Adrenal gland (tissue), 12 donors: ENCODE measurements around the gene SLC12A6. TPM values are rescaled to one million over a fixed set of nuclear protein-coding genes. Genes with fewer than 3 reads are reported as not detected.

Experiments
- DNase-seq, 7 donors: peaks; one replicate each; pipeline ENCODE4 v3.0.0-alpha.2; 2019 to 2020
- H3K27ac ChIP-seq, 5 donors: fragments of 200-600 bp; sonication (generic) in 4 of 5; 1 replicate in 3 of 5; 2 replicates in 2 of 5; pipeline versions ENCODE4 v1.5.1 to v1.8.0; 2016 to 2020; ENCODE audit warnings: mild to moderate bottlenecking in 1 of 5
- H3K27me3 ChIP-seq: fragments of 200-600 bp; 2 replicates; pipeline ENCODE4 v1.8.0; 2021
- H3K36me3 ChIP-seq, 2 donors: fragments of 200-600 bp; replicated peaks in 1 of 2; 1 replicate in 1 of 2; 2 replicates in 1 of 2; pipeline versions ENCODE4 v1.5.1 to v1.8.0; 2018 to 2022
- H3K4me1 ChIP-seq, 2 donors: fragments of 200-600 bp; replicated peaks in 1 of 2; 1 replicate in 1 of 2; 2 replicates in 1 of 2; pipeline versions ENCODE4 v1.5.1 to v1.8.0; 2018 to 2021
- H3K4me3 ChIP-seq, 4 donors: fragments of 200-600 bp; sonication (generic) in 3 of 4; one replicate each; pipeline ENCODE4 v1.5.1; 2016 to 2018
- H3K9me3 ChIP-seq, 3 donors: fragments of 200-600 bp; sonication (generic) in 1 of 3; replicated peaks in 1 of 3; 1 replicate in 2 of 3; 2 replicates in 1 of 3; pipeline versions ENCODE4 v1.5.1 to v1.8.0; 2016 to 2021
- CTCF ChIP-seq, 6 experiments: fragments of 450-650 bp in 4 of 6; fragments of 200-600 bp in 2 of 6; sonication (generic) in 1 of 6; IDR thresholded peaks; 1 replicate in 5 of 6; 2 replicates in 1 of 6; pipeline versions ENCODE4 v1.5.1 to v1.8.0; 2016 to 2021; ENCODE audit warnings: antibody characterized with exemption in 6 of 6, mild to moderate bottlenecking in 2 of 6, moderate library complexity in 1 of 6
- POLR2A ChIP-seq, 2 donors: fragments of 450-650 bp; IDR thresholded peaks; one replicate each; pipeline ENCODE4 v1.6.1; 2017; ENCODE audit warnings: antibody characterized with exemption in 2 of 2, mild to moderate bottlenecking in 2 of 2, moderate library complexity in 1 of 2
- WGBS, 4 donors: extraction: QIAGEN DNeasy Blood & Tissue Kit in 2 of 4; methylation state at CpG; one replicate each; pipeline versions ENCODE4 v1.1.5 to v1.1.7; 2013 to 2017; 5-methylcytosine and 5-hydroxymethylcytosine counted together
- intact Hi-C, 2 donors: fragments of 100-400 bp; cut with DNase I; formaldehyde crosslinking; loops; one replicate each; pipeline versions ENCODE4 v1.14.1 to v1.15.0; 2022 to 2023
- polyA plus RNA-seq, 3 donors: library from polyadenylated mRNA; stranded (reverse); fragments of 200-250 nt in 2 of 3; fragments of 350-450 nt in 1 of 3; fragmentation: Illumina TruSeq in 1 of 3; extraction: RNeasy Lipid Tissue Mini Kit (QIAGEN cat#74804) in 1 of 3; gene quantifications; one replicate each; pipeline ENCODE4 v1.2.3, GENCODE V29; 2013 to 2014
- total RNA-seq, 9 donors: library from RNA; depleted of rRNA in 4 of 9; stranded (reverse); fragments of >200 nt in 4 of 9; fragments of 120-200 nt in 1 of 9; fragmentation: NEBNext Ultra II Directional in 1 of 9; extraction: Animal tissue kit (Norgen Biotek cat#: 25700) in 1 of 9; gene quantifications; one replicate each; pipeline versions ENCODE4 v1.1.0 to v1.2.4, GENCODE V29; 2013 to 2023
- donor health status: healthy with polysubstance abuse.
- donor health status: Bipolar disorder and iron deficiency.
- donor health status: DM: yes; HTN: yes; CAD: no.
- donor health status: DM: no; HTN: no; CAD: no.
- donor health status: DM: no; HTN: no; CAD: no.
- donor health status: DM: yes; HTN: yes; CAD: no.

SLC12A6 gene
- total and polyA plus RNA-seq, 12 donors: 3.3 to 101 (median 17.3) TPM

GRCh38 chr15:34331809-34332208 lies 5.8 kb downstream of the SLC12A6 start:
- intact Hi-C loops: no loop called here
- H3K4me3 ChIP-seq: no peak overlapping the region
- 77 to 88% (median 81%) methylated on average over 2 of the region's 2 CpGs for WGBS, 4 donors

DNA sequence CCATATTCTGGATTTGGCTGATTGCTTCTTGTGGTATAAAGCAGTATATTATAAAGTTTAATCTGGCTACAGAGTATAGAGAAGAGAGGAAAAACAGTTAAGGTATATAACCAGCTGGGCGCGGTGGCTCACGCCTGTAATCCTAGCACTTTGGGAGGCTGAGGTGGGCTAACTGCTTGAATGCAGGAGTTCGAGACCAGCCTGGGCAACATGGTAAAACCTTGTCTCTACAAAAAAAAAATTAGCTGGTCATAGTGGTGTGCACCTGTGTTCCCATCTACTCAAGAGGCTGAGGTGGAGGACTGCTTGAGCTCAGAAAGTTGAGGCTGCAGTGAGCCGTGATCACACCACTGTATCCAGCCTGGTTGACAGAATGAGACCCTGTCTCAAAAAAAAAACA lies 7.3 kb downstream of the SLC12A6 start:
- TF ChIP-seq CTCF (IDR thresholded peaks at IDR 0.05): no peak
- TF ChIP-seq POLR2A (IDR thresholded peaks at IDR 0.05): no peak
- no peaks in the 10 kb centered on the region for H3K9me3 ChIP-seq
- no peaks in the 10 kb centered on the region for H3K36me3 ChIP-seq
- intact Hi-C loops: no loop called here
- H3K4me3 ChIP-seq: no peak overlapping the region
- H3K27me3 ChIP-seq: no peaks in the 10 kb centered on the region
- 95 to 97% (median 96%) methylated on average over 5 of the region's 5 CpGs for WGBS, 4 donors
- no peak for DNase-seq
- H3K4me1 ChIP-seq: no peaks in the 10 kb centered on the region
- H3K27ac ChIP-seq: no peak overlapping the region

More at GRCh38 chr15:34331809-34332208, 5.8 kb downstream of the SLC12A6 start:
- Histone ChIP-seq H3K4me1 (peaks cover 2 to 12% of the 10 kb centered on the region in 2 donors), H3K36me3 (no peaks in the 10 kb centered on the region), H3K27me3 (no peaks in the 10 kb centered on the region), H3K27ac (no peak overlapping the region), H3K9me3 (no peaks in the 10 kb centered on the region)
- DNase-seq: no peak
- no peak for TF ChIP-seq POLR2A (IDR thresholded peaks at IDR 0.05)
- TF ChIP-seq CTCF (IDR thresholded peaks at IDR 0.05): no peak

DNA sequence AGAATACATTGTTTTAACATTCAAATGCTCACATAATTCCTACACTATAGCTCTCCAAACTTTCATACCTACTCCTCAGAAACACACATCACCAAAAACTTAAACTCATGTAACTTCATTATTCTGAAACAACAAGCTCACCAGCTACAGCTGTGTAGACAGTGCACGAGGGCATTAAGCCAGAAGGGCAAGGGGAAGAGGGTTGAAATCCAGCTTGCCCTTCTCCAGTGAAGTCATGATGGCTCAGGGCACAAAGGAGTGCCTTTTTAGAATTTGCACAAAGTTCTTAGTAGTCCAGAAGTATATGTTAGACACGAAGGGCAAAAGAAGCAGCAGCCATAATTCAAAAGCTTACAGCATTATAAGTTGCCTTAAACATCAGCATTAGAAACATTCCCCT lies 8.6 kb downstream of the SLC12A6 start:
- Histone ChIP-seq H3K4me1 (no peaks in the 10 kb centered on the region), H3K4me3 (no peak overlapping the region), H3K27me3 (no peaks in the 10 kb centered on the region), H3K36me3 (no peaks in the 10 kb centered on the region), H3K9me3 (no peaks in the 10 kb centered on the region), H3K27ac (no peak overlapping the region)
- WGBS, 4 donors: 82 to 85% (median 83%) methylated on average over 2 of the region's 2 CpGs
- intact Hi-C loops: no loop called here
- no peak for DNase-seq
- TF ChIP-seq CTCF (IDR thresholded peaks at IDR 0.05) (no peak), POLR2A (IDR thresholded peaks at IDR 0.05) (no peak)

DNA sequence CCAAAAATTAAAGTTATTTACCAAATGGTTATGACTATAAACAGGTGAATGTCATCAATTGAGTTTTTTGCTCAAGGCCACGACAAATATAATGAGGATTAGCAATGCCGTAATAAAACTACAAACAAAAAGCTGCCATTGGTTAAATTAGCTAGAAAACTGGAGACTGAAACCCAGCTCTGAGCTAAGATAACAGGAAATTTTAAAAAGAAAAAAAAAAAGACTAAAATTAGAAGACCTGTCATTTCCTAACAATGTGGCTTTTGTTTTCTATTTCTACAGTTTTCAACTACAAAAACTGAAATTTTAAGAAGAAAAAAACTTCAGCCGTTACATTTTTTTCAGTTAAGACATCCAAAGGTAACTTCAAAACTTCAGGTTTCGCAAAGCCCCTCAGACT lies 9.7 kb downstream of the SLC12A6 start:
- 74 to 82% (median 76%) methylated on average over 4 of the region's 4 CpGs for WGBS, 4 donors
- DNase-seq: no peak
- intact Hi-C loops: no loop called here
- Histone ChIP-seq H3K4me3 (no peak overlapping the region), H3K4me1 (no peaks in the 10 kb centered on the region), H3K27me3 (no peaks in the 10 kb centered on the region), H3K9me3 (no peaks in the 10 kb centered on the region), H3K27ac (no peak overlapping the region), H3K36me3 (no peaks in the 10 kb centered on the region)
- TF ChIP-seq POLR2A (IDR thresholded peaks at IDR 0.05) (no peak), CTCF (IDR thresholded peaks at IDR 0.05) (no peak)
